MCF 10A (cell line): Measurements from ENCODE around the gene PPFIA4. TPM values are rescaled to one million over a fixed set of nuclear protein-coding genes. Genes with fewer than 3 reads are reported as not detected.

ENCODE experiments used
- BruUV-seq: library from RNA; stranded (reverse); fragments of 400-500 nt; replicated peaks from 2 replicates; lab custom pipeline; 2021; lab: Mats Ljungman, UMichigan
- CTCF ChIA-PET: fragments of 300-600 bp; sonication (Branson Sonifier 250); formaldehyde crosslinking; extraction: SDS; loops from one replicate; lab custom pipeline; 2021; ENCODE audit warnings: antibody characterized with exemption, inconsistent platforms; lab: Yijun Ruan, JAX
- POLR2A ChIA-PET: fragments of 300-600, 350-650 bp; sonication (Branson Sonifier 250); formaldehyde crosslinking; extraction: SDS; loops from one replicate; lab custom pipeline; 2020; ENCODE audit warnings: antibody characterized with exemption, inconsistent platforms; lab: Yijun Ruan, JAX
- DNase-seq: peaks from one replicate; pipeline ENCODE4 v3.0.0-alpha.2; 2018; ENCODE audit not compliant: unreplicated experiment
- H3K27ac Mint-ChIP-seq: one replicate; pipeline ENCODE4 v1.8.0; 2022; ENCODE audit warnings: mild to moderate bottlenecking, low read depth, mixed read lengths; ENCODE audit not compliant: unreplicated experiment
- H3K27me3 Mint-ChIP-seq: one replicate; pipeline ENCODE4 v1.8.0; 2022; ENCODE audit warnings: mixed read lengths; ENCODE audit not compliant: insufficient read depth, unreplicated experiment
- H3K36me3 Mint-ChIP-seq: one replicate; pipeline ENCODE4 v1.8.0; 2022; ENCODE audit warnings: mild to moderate bottlenecking, moderate library complexity, mixed read lengths; ENCODE audit not compliant: insufficient read depth, unreplicated experiment
- H3K4me1 Mint-ChIP-seq: one replicate; pipeline ENCODE4 v1.8.0; 2022; ENCODE audit warnings: mixed read lengths; ENCODE audit not compliant: insufficient read depth, unreplicated experiment
- H3K4me3 Mint-ChIP-seq: one replicate; pipeline ENCODE4 v1.8.0; 2022; ENCODE audit warnings: mild to moderate bottlenecking, moderate library complexity, mixed read lengths; ENCODE audit not compliant: unreplicated experiment
- H3K9me3 Mint-ChIP-seq: one replicate; pipeline ENCODE4 v1.8.0; 2022; ENCODE audit warnings: mixed read lengths; ENCODE audit not compliant: unreplicated experiment
- intact Hi-C: fragments of 100-400 bp; cut with micrococcal nuclease; formaldehyde crosslinking; loops from 2 replicates; pipeline ENCODE4 v1.14.1; 2022
- total RNA-seq: library from RNA; stranded (reverse); gene quantifications from 2 replicates; pipeline ENCODE4 v1.2.3, GENCODE V29; 2022
- TF ChIP-seq, protein P1 (sequence below): fragments of 200-600 bp; IDR thresholded peaks from one replicate; pipeline ENCODE4 v1.8.0; 2022; ENCODE audit warnings: antibody characterized with exemption, mild to moderate bottlenecking; ENCODE audit not compliant: unreplicated experiment

PPFIA4 gene
- total RNA-seq, 1 experiment from 2014 or later, result 0.16 TPM

DNA sequence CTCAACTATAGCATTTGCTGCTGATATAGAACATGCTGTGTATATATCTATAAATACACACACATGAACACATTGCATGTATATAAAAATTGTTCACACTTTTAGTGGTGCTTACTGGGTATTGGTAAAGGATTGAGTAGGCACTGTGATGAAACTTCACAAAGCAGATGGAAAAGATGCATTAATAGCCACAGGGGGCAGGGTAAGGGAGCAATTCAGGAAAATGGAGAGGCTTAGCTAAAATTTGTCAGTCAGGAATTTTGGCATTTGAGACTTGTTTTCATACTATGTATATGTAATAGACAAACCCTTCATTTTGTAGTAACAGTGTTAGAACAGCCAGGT is 633 bp upstream of the PPFIA4 start:
- intact Hi-C loops, result no loop called here
- POLR2A ChIA-PET, result interaction anchor here (0.5 to 3.0 kb wide), 8 partner anchors 8 to 239 kb away, joined by 3 to 51 read pairs (median 4); partner anchors contain the start of gene TMEM183A

DNA sequence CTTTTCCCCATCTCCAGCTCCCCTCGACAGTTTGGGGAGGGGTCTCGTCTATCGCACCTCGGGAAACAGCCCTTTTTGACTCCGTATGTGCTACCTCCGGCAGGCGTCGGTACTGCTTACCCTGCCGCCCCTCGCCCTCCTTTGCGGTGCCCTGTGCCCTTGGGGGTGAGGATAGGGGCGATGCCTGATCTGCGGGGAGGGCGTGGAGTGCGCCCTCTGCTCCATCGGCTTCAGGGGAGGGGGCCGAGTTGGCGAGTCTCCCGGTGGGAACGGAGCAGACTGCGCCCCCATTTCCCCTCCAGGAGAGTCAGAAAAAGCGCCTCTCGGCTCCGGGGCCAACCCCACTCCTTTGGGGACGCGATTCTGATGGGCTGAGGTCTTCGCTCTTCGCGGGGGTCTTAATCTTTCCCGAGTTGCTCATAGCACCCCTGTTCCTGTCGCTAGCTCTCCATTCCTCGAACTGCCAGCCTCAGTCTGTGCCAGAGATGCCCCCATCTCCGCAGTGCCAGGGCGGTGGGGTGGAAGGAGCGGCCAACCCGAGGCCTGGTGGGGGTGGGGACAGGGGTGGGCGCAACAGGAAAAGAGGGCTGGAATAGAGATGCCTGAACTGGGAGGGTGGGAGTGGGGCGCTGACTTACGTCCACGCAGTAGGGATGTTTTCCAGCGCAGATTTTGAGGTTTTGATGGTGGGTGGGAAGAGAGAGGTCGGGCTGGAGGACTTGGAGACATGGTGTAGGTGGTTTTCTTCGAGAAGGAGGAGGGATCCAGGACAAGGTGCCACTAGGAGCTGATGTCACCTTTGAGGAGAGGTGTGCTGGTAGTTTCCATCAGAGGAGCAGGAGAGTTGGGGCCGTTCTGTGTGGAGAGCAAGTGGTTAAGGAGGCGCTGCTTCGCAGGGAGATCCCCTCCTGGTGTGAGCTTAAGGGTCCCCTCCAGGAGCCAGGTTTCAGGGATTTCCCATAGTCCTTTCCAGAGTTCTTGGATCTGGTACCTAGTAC is 674 bp downstream of the PPFIA4 start:
- BruUV-seq, result no TSS peak
- CTCF ChIA-PET, result interaction anchor here (0.8 to 4.7 kb wide), 10 partner anchors 9 to 242 kb away, joined by 4 to 76 read pairs (median 6); no protein-coding TSS in a partner anchor
- peaks cover 28% of the 10 kb centered on the region for H3K36me3 Mint-ChIP-seq
- H3K4me1 Mint-ChIP-seq, result peaks cover 8% of the 10 kb centered on the region
- intact Hi-C loops, result no loop called here
- POLR2A ChIA-PET, result interaction anchor here (0.7 to 3.0 kb wide), 4 partner anchors 9 to 450 kb away, joined by 3 to 51 read pairs (median 4); partner anchors contain the start of gene TMEM183A
- peaks cover 11% of the 10 kb centered on the region for H3K27me3 Mint-ChIP-seq
- no peak overlapping the region for H3K27ac Mint-ChIP-seq
- peak overlapping the region; percentile 68 for H3K4me3 Mint-ChIP-seq
- DNase-seq, result no peak
- H3K9me3 Mint-ChIP-seq, result no peaks in the 10 kb centered on the region
- TF ChIP-seq, protein P1, sequence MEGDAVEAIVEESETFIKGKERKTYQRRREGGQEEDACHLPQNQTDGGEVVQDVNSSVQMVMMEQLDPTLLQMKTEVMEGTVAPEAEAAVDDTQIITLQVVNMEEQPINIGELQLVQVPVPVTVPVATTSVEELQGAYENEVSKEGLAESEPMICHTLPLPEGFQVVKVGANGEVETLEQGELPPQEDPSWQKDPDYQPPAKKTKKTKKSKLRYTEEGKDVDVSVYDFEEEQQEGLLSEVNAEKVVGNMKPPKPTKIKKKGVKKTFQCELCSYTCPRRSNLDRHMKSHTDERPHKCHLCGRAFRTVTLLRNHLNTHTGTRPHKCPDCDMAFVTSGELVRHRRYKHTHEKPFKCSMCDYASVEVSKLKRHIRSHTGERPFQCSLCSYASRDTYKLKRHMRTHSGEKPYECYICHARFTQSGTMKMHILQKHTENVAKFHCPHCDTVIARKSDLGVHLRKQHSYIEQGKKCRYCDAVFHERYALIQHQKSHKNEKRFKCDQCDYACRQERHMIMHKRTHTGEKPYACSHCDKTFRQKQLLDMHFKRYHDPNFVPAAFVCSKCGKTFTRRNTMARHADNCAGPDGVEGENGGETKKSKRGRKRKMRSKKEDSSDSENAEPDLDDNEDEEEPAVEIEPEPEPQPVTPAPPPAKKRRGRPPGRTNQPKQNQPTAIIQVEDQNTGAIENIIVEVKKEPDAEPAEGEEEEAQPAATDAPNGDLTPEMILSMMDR, result no peak

More for the DNA sequence above, 633 bp upstream of the PPFIA4 start:
- CTCF ChIA-PET, result interaction anchor here (0.6 to 2.0 kb wide), 14 partner anchors 13 to 833 kb away, joined by 3 to 8 read pairs (median 4); partner anchors contain the start of gene TMEM183A
- TF ChIP-seq, protein P1, result no peak
- BruUV-seq, result TSS peak; percentile 92
- Mint-ChIP-seq H3K27ac (peak overlapping the region; percentile 63), H3K27me3 (peaks cover 11% of the 10 kb centered on the region), H3K4me3 (peak overlapping the region; percentile 68), H3K4me1 (peaks cover 8% of the 10 kb centered on the region), H3K9me3 (no peaks in the 10 kb centered on the region), H3K36me3 (peaks cover 41% of the 10 kb centered on the region)
- DNase-seq, result no peak

GRCh38 chr1:203028067-203028783 is 1.9 kb downstream of the PPFIA4 start:
- Mint-ChIP-seq H3K36me3 (peaks cover 18% of the 10 kb centered on the region), H3K27me3 (peaks cover 11% of the 10 kb centered on the region), H3K4me3 (no peak overlapping the region), H3K9me3 (no peaks in the 10 kb centered on the region), H3K4me1 (peaks cover 8% of the 10 kb centered on the region), H3K27ac (no peak overlapping the region)
- TF ChIP-seq, protein P1, result no peak
- ChIA-PET POLR2A (interaction anchor here (0.6 kb wide), 1 partner anchor 20 kb away, joined by 3 read pairs; no protein-coding TSS in a partner anchor), CTCF (interaction anchor here (0.5 to 22.1 kb wide), 9 partner anchors 11 to 278 kb away, joined by 3 to 702 read pairs (median 11); no protein-coding TSS in a partner anchor)
- no TSS peak for BruUV-seq
- DNase-seq, result no peak
- intact Hi-C loops, result no loop called here
